IPS-18c (cell line): ENCODE measurements around the gene NDUFAF4.

Source experiments
- H3K4me3 ChIP-seq: 2 replicates; pipeline ENCODE4 v1.7.0; 2013; ENCODE audit warnings: low read depth, mild to moderate bottlenecking, low read length, moderate library complexity; ENCODE audit not compliant: insufficient read depth
- H3K9me3 ChIP-seq: one replicate; pipeline ENCODE4 v1.6.1; 2013; ENCODE audit warnings: mild to moderate bottlenecking, low read length, moderate library complexity; ENCODE audit not compliant: control insufficient read depth, insufficient read depth

The NDUFAF4 gene

GRCh38 chr6:96856856-96857255 is 40.8 kb downstream of the NDUFAF4 start:
- Histone ChIP-seq H3K9me3 (peaks cover 6% of the 10 kb centered on the region), H3K4me3 (no peak overlapping the region)

DNA sequence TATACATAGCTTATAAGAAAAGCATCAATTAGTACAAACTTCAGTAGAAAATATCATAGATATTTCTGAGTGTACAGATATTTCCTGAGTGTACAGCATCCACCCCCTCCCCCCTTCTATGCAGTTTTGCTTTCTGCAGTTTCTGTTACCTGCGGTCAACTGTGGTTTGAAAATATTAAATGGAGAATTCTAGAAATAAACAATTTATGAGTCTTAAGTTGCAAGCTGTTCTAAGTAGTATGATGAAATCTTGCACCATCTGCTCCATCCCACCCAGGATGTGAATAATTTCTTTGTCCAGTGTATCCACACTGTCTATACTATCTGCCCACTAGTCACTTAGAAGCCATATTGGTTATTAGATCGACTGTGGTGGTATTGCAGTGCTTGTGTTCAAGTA is 44.6 kb downstream of the NDUFAF4 start:
- Histone ChIP-seq H3K4me3 (no peak overlapping the region), H3K9me3 (no peaks in the 10 kb centered on the region)

GRCh38 chr6:96852605-96853004 is 45.1 kb downstream of the NDUFAF4 start:
- no peaks in the 10 kb centered on the region for H3K9me3 ChIP-seq
- H3K4me3 ChIP-seq: no peak overlapping the region

- no peak overlapping the region for H3K4me3 ChIP-seq
- no peaks in the 10 kb centered on the region for H3K9me3 ChIP-seq
Observed at GRCh38 chr6:96851858-96852257, 45.8 kb downstream of the NDUFAF4 start.

DNA sequence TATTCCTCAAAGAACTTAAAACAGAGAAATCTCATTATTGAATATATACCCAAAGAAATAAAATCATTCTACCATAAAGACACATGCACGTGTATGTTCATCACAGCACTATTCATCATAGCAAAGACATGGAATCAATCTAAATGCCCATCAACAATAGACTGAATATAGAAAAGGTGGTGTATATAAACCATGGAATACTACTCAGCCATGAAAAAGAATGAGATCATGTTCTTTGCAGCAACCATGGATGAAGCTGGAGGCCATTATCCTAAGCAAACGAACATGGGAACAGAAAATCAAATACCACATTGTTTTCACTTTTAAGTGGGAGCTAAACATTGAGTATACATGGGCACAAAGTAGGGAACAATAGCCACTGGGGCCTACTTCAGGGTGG is 48.1 kb downstream of the NDUFAF4 start:
- no peaks in the 10 kb centered on the region for H3K9me3 ChIP-seq
- no peak overlapping the region for H3K4me3 ChIP-seq

- H3K9me3 ChIP-seq: no peaks in the 10 kb centered on the region
- no peak overlapping the region for H3K4me3 ChIP-seq
Observed at GRCh38 chr6:96844530-96844929, 53.2 kb downstream of the NDUFAF4 start.

DNA sequence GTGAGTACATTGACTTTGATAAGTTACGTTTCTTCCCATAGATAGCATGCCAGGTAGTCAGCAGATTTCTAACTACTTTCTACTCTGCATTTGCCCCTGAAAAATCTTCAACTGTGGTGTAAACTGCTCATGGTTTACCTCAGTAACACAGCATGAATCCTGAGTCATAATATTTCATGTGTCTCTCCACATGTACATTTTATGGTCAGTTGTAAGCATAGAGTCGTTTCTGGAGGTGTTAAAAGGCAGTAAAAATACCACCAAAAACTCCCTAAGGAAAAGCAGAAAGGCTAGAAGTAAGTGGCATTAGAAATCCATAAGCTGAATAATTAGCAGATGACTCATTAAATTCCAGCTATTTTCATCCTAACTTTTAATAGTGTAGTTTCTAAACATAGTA is 56.3 kb downstream of the NDUFAF4 start:
- Histone ChIP-seq H3K4me3 (no peak overlapping the region), H3K9me3 (no peaks in the 10 kb centered on the region)
